Stimulated activated CD4-positive, alpha-beta T cell treated with anti-CD3 and anti-CD28 coated beads, Interleukin-12 subunit alpha, Interleukin-12 subunit beta, amount 100 ng/mL, for 4 hours (primary cell): ENCODE data around the gene KNG1.
"Not testable (repeated sequence)": the region's sequence is repeated elsewhere in the genome, so short reads cannot be mapped to it uniquely, and the experiment has no call there.

Experiments
- DNase-seq: peaks from one replicate; pipeline ENCODE4 v3.0.0-alpha.2; 2020

Gene KNG1

DNA sequence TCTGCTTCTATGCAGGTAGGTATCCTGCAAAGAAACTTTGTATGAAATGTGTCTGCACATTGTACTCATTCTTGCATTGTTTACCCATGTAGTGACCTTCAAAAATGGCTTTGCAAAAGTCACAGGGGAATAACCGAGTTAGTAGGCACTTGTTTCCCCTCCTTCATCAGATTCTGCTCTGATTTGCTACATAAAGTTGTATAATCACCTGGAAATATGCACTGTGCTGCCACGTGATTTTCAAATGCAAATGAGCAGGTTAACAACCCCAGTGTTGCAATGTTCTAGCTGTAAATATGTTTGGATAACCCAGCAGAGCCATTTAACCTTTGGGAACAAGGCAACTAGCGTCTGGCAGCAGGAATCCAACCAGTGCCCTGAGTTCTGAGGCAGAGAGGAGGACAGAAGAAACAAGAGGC, at the start of gene KNG1:
Gene KNG1 (plus strand): TSS at position 321 of the 419 bp plus-strand sequence. CDS start 184 bp downstream, outside the sequence.
- no peak for DNase-seq

DNA sequence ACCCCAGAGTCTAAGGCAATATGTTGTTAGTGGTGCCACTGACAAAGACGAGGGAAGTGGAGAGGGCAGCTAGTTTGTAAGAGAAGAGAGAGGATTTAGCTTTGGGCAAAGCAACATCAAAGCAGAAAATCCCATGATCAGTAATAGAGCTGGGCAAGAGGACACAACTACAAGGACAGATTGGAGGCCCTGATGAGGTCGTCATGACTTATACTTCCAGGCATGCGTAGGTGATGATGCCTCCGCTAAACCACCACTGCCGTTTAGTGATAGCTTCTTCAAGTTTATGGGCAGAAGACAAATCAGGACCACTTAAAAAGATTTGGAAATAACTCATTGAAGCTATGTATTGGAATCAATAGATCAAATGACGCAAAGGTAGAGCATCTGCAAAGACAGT, 48.7 kb upstream of the KNG1 start:
- DNase-seq: no peak

DNA sequence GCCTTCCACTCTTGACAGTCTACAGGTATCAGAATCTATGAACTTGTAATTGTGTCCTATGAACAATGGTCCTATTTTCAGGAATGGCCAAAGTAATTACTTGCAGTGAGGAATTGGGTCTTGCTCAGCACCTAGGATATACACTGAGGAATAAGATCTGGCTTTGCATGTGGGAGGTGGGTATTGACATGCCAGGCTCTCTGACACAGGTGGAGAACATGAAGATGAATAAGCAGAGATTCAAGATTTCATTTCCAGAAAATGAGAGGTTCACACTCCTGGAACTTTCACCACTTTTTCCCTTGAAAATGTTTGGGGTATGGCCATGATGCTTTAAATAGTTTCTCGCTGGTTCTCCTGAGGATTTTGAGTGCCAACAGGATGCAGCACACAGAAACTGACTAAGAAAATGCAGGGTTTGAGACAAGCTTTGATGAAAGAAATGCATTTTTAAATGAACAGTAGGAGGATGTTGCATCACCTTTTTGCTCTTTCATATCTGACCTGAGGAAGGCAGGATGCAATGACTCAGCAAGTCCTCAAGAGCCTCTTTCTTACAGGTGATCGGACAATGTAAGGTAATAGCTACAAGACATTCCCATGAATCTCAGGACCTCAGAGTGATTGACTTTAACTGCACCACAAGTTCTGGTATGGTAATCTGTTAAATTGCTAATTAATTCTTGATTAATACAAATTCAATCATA, 47.6 kb upstream of the KNG1 start:
- DNase-seq: no peak

DNA sequence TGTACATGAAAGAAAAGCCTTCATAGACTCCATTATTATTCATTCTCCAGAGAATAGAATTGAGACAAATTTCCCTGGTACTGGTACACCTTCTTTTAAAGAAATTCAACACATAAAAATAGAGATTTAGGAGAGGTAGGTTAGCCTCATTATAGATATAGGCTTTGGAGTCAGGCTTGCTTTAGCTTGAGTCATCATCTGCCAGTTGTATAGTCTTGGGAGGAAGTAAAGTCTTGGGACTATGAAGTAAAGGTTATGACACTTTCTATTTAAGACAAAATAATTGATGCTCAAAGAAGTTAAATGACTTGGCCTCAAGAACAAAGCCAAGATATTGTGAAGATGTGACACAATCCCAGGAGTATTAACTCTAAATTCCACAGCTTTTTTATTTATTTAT, 47.0 kb upstream of the KNG1 start:
- DNase-seq: no peak

DNA sequence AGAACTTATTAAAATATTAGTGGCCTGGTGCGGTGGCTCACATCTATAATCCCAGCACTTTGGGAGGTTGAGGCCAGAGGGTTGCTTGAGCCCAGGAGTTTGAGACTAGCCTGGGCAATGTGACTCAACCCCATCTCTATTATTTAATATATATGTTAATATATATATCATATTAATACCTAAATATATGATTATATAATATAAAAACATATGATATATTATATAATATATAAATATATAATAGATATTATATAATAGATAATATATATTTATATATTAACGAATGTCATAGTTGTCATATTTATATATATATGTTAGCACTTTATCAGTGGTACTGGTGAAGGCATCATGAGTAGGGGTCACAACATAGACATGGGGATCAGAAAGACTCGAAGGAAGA, 46.1 kb upstream of the KNG1 start:
- no peak for DNase-seq

DNA sequence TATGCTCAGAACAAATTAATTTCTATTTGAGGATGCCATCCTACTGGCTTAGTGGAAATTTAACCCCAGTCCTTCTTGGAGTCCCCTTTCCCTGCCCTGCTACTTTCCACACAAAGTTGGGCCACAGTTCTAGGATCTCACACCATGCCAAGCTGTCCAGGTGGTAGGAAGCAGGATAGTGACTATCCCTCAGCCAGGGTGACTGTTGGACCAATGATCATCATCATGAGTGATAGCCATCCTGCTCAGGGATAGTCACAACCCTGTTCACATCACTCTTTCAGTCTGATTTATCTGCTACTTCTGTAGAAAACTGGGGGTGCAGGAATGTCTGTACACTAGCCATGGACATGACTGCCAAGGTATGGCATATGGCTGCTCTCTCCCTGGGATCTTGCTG, 38.6 kb upstream of the KNG1 start:
- DNase-seq: no peak

DNA sequence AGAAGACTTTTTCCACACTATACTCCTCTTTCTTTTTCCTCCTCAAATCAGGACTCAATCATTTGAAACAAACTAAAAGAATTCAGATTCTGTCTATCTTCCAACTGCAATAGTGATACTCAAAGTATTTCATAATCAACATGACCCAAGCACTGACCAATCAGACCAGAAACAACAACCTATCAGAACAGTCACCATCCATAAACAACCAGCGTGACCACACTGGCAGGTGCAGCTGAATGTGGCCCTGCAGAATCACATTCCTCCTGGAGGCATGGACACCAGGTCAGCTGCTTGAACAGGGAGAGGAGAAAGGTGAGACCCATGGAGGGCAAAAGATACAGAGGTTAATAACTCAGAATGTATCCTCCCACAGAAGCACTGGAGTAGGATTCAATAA, 38.0 kb upstream of the KNG1 start:
- DNase-seq: no peak

DNA sequence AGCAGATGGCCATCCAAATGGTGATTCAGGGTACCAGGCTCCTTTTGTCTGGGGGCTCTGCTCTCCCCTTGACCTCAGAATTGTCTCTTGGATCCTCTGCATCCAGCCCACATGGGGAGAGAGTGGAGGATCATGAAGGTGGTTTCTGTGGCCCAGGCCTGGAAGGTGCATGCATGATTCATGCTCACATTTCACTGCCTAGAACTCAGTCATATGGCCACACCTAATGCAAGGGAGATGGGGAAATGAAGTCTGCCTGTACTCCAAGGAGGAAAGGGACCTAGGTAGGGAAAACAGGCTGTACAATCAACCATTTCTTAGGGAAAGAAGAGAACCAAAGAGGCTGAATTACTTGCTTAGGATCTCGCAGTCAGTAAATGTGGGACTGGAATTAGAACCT, 36.3 kb upstream of the KNG1 start:
- DNase-seq: no peak

DNA sequence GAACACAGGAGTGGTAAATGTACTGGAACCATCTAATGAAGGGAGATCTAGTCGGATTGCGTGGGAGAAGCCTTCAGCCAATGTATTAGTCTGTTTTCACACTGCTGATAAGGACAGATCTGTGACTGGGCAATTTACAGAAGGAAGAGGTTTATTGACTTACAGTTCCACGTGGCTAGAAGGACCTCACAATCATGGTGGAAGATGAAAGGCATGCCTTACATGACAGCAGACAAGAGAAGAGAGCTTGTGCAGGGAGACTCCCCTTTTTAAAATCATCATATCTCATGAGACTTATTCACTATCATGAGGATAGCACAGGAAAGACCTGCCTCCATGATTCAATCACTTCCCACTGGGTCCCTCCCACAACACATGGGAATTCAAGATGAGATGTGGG, 34.3 kb upstream of the KNG1 start:
- no peak for DNase-seq

DNA sequence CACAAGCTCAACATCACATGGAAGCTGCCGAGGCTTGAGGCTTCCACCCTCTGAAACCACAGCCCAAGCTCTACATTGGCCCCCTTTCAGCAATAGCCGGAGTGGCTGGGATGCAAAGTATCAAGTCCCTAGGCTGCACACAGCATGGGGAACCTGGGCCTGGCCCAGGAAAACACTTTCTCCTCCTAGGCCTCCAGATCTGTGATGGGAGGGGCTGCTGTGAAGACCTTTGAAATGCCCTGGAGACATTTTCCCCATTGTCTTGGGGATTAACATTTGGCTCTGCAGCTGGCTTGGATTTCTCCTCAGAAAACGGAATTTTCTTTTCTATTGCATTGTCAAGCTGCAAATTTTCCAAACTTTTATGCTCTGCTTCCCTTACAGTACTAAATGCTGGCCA, 33.2 kb upstream of the KNG1 start:
- no peak for DNase-seq

DNA sequence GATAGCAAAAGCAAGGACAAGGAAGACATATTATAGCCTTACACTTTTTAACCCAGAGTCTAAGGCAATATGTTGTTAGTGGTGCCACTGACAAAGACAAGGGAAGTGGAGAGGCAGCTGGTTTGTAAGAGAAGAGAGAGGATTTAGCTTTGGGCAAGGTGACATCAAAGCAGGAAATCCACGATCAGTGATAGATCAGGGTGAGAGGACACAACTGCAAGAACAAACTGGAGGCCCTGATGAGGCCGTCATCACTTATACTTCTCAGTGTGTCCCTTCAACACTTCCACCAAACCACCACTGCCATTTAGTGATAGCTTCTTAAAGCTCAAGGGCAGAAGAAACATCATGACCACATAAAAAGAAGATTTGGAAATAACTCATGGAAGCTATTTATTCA, 30.7 kb upstream of the KNG1 start:
- DNase-seq: not testable (repeated sequence)

- DNase-seq: no peak
These were observed 30.0 kb upstream of the KNG1 start for GRCh38 chr3:186687120-186687651.

DNA sequence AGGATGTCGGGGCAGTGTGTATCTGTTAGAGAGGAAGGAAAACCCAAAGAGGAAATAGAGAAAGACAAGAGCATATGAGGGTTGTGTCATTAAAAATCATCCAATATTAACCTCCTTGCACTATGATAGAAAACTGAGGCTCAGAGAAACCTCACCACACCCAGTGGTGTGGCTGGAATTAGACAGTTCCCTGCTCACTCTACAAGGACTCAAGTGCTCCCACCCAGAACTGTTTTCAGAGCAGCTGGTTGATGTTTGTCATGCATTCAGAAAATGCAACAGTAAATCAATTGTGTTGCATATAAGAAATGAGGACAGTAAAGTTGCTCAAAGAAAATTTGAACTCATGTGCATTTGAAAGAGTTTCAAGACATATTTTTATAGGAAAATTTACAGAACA, 26.9 kb upstream of the KNG1 start:
- DNase-seq: not testable (repeated sequence)

DNA sequence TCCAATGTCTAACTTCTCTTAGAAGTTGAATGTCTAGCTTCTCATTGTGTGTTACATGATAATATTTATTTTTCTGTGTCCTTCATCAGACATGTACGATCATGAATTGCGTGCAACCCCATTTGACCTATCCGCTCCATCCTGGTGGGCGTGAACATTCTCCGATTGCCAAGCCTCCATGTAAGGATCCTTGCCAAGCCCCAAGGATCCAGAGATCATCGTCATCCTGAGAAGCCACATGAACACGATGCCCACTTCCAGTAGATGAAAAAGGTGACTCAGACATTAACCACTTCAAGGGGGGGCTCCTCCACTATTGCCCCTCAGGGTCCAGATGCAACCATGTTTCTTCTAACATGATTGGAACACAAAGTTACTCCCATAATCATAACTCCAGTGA, 25.5 kb upstream of the KNG1 start:
- DNase-seq: no peak

GRCh38 chr3:186693843-186694242, 23.3 kb upstream of the KNG1 start:
- no peak for DNase-seq

GRCh38 chr3:186694288-186695032, 22.7 kb upstream of the KNG1 start:
- no peak for DNase-seq

DNA sequence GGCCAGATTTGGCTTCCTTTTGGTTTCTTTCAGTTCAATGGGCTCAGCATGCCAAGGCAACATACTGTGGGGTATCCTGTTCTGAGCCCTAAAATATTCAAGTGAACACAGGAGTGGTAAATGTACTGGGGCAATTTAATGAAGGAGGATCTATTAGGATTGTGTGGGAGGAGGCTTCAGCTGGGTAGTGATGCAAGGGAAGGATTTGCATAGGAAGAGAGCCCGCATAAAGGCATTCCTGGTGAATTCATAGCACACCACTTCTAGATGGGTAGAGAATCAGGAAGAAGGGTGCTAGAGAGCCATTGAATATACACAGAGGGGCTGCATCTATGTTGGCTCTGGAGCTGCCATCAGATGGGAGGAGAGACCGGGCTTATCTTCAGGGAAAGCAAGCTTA, 20.6 kb upstream of the KNG1 start:
- no peak for DNase-seq

GRCh38 chr3:186697510-186697909, 19.6 kb upstream of the KNG1 start:
- no peak for DNase-seq

- DNase-seq: no peak
These were observed 16.9 kb upstream of the KNG1 start for GRCh38 chr3:186700267-186700666.

DNA sequence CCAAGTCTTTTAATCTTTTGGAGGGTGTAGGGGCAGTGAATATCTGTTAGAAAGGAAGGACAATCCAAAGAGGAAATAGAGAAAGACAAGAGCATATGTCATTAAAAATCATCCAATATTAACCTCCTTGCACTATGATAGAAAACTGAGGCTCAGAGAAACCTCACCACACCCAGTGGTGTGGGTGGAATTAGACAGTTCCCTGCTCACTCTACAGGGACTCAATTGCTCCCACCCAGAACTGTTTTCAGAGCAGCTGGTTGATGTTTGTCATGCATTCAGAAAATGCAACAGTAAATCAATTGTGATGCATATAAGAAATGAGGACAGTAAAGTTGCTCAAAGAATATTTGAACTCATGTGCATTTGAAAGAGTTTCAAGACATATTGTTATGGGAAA, 14.7 kb upstream of the KNG1 start:
- DNase-seq: not testable (repeated sequence)

DNA sequence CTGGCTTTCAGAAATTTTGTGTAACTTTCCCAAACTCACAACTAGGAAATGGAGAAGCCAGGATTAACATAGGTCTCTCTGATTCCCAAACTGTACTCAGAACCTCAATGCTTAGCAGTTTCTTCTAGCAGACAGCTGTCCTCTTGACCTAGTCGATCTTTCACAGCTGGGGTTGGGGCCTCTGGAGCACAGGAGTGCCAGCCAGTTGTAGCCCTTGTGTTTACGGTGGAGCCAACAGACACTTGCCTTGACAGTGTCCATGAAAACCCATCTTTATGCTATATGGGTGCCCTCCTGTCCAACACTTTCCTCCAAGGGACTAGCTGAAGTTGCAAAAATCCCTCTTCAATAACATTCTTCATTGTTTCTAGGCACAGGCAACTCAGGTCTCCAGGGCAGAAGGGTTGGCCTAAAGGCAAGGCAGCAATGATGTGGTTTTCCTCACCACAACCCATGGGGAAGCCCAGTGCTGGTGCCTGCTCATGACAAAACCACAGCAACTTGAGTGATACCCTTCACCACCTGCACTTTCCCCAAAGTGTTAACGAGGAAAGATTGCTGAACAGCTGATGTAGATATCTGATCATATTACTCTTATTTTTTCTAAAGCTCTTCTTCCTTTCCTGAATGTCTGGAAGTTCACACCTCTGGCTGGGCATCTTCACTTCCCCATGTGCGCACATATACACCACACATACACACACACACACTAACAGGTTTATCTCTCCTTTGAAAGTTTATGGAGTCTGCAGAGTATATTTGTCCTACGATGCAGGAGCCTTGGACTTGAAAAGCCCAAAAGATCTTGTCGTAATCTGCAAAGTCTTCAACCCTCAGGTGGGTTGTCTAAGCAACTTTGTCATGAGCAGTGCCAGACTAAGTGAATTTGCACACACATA, 11.0 kb upstream of the KNG1 start:
- DNase-seq: no peak

GRCh38 chr3:186708983-186709679, 8.0 kb upstream of the KNG1 start:
- DNase-seq: no peak

DNA sequence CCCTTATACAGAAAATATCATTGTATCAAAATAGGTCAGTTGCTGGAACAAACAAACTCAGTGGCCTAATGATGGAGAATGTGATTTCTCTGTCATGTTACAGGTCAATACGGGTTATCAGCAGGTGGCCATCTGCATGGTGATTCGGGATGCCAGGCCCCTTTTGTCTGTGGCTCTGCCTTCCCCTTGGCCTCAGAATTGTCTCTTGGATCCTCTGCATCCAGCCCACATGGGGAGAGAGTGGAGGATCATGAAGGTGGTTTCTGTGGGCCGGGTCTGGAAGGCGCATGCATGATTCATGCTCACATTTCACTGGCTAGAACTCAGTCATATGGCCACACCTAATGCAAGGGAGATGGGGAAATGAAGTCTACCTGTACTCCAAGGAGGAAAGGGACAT, 6.5 kb upstream of the KNG1 start:
- DNase-seq: not testable (repeated sequence)
